MM.1S (cell line): ENCODE results near the gene CNOT2.
"Not testable (repeated sequence)": the region's sequence is repeated elsewhere in the genome, so short reads cannot be mapped to it uniquely, and the experiment has no call there.

Experiments used
- DNase-seq: peaks from one replicate; pipeline ENCODE4 v3.0.0-alpha.2; 2015
- H2AFZ ChIP-seq: fragments of 300-600 bp; sonication (generic); 2 replicates; pipeline ENCODE4 v1.6.0; 2016; ENCODE audit warnings: antibody characterized with exemption, low read length
- H3F3A ChIP-seq: fragments of 300-600 bp; sonication (generic); 2 replicates; pipeline ENCODE4 v1.6.1; 2016; ENCODE audit warnings: mild to moderate bottlenecking, antibody characterized with exemption, low read length, moderate library complexity, mixed read lengths; ENCODE audit not compliant: insufficient read depth
- H3K27ac ChIP-seq: fragments of 300-600 bp; sonication (generic); 2 replicates; pipeline ENCODE4 v1.5.1; 2016; ENCODE audit warnings: mild to moderate bottlenecking, low read length
- H3K27me3 ChIP-seq: fragments of 300-600 bp; sonication (generic); replicated peaks from 2 replicates; pipeline ENCODE4 v1.6.0; 2016; ENCODE audit warnings: low read length; ENCODE audit not compliant: insufficient read depth
- H3K36me3 ChIP-seq: fragments of 300-600 bp; sonication (generic); replicated peaks from 2 replicates; pipeline ENCODE4 v1.6.1; 2016; ENCODE audit warnings: mild to moderate bottlenecking, low read length, mixed read lengths; ENCODE audit not compliant: insufficient read depth
- H3K4me1 ChIP-seq: fragments of 300-600 bp; sonication (generic); 2 replicates; pipeline ENCODE4 v1.6.1; 2016; ENCODE audit warnings: low read length, mixed read lengths
- H3K4me2 ChIP-seq: fragments of 300-600 bp; sonication (generic); 2 replicates; pipeline ENCODE4 v1.6.0; 2016; ENCODE audit warnings: low read depth, low read length
- H3K4me3 ChIP-seq: fragments of 300-600 bp; sonication (generic); 2 replicates; pipeline ENCODE4 v1.5.1; 2016; ENCODE audit warnings: low read length, mixed read lengths
- H3K79me2 ChIP-seq: fragments of 300-600 bp; sonication (generic); 2 replicates; pipeline ENCODE4 v1.6.1; 2016; ENCODE audit warnings: mixed run types, low read length, mixed read lengths
- H3K9ac ChIP-seq: fragments of 300-600 bp; sonication (generic); 2 replicates; pipeline ENCODE4 v1.6.1; 2016; ENCODE audit warnings: low read length, mixed read lengths
- H3K9me2 ChIP-seq: fragments of 300-600 bp; sonication (generic); replicated peaks from 2 replicates; pipeline ENCODE4 v1.6.1; 2016; ENCODE audit warnings: mild to moderate bottlenecking, low read length, mixed read lengths; ENCODE audit not compliant: insufficient read depth
- H3K9me3 ChIP-seq: fragments of 300-600 bp; sonication (generic); replicated peaks from 2 replicates; pipeline ENCODE4 v1.6.1; 2016; ENCODE audit warnings: mild to moderate bottlenecking, low read length, mixed read lengths; ENCODE audit not compliant: insufficient read depth
- H4K20me1 ChIP-seq: fragments of 300-600 bp; sonication (generic); 2 replicates; pipeline ENCODE4 v1.6.1; 2016; ENCODE audit warnings: mild to moderate bottlenecking, low read length, moderate library complexity, mixed read lengths; ENCODE audit not compliant: insufficient read depth
- CTCF ChIP-seq: fragments of 300-600 bp; sonication (generic); IDR thresholded peaks from 2 replicates; pipeline ENCODE4 v1.5.1; 2016; ENCODE audit warnings: antibody characterized with exemption, low read length, mixed read lengths
- EZH2 ChIP-seq: fragments of 300-600 bp; sonication (generic); optimal IDR thresholded peaks from 2 replicates; pipeline ENCODE3; 2017; ENCODE audit warnings: low read depth, mild to moderate bottlenecking, antibody characterized with exemption, low read length, mixed read lengths
- EZH2phosphoT487 ChIP-seq: fragments of 300-600 bp; sonication (generic); IDR thresholded peaks from 2 replicates; pipeline ENCODE4 v1.6.1; 2018; ENCODE audit warnings: antibody characterized with exemption, low read length

The CNOT2 gene

GRCh38 chr12:70290116-70290515 is 46.9 kb downstream of the CNOT2 start:
- Histone ChIP-seq H2AFZ (no peak overlapping the region), H3K27ac (no peak overlapping the region), H3K79me2 (peaks cover 60% of the 10 kb centered on the region), H3K9ac (no peak overlapping the region), H3K4me2 (no peak overlapping the region), H4K20me1 (no peaks in the 10 kb centered on the region), H3K9me2 (no peaks in the 10 kb centered on the region), H3K36me3 (no peaks in the 10 kb centered on the region; the same call in 1 of the 2 replicates), H3F3A (no peaks in the 10 kb centered on the region), H3K4me3 (no peak overlapping the region), H3K4me1 (peaks cover 10% of the 10 kb centered on the region), H3K27me3 (no peaks in the 10 kb centered on the region), H3K9me3 (no peaks in the 10 kb centered on the region)
- no peak for DNase-seq
- TF ChIP-seq EZH2phosphoT487 (no peak), CTCF (no peak), EZH2 (no peak)

- Histone ChIP-seq H3K4me3 (no peak overlapping the region), H2AFZ (no peak overlapping the region), H3K9ac (no peak overlapping the region), H3K9me3 (no peaks in the 10 kb centered on the region), H4K20me1 (no peaks in the 10 kb centered on the region), H3K4me1 (peaks cover 10% of the 10 kb centered on the region), H3F3A (no peaks in the 10 kb centered on the region), H3K27ac (no peak overlapping the region), H3K4me2 (no peak overlapping the region), H3K36me3 (no peaks in the 10 kb centered on the region; the same call in 1 of the 2 replicates), H3K9me2 (no peaks in the 10 kb centered on the region), H3K79me2 (peaks cover 65% of the 10 kb centered on the region), H3K27me3 (no peaks in the 10 kb centered on the region)
- TF ChIP-seq EZH2 (no peak), CTCF (no peak), EZH2phosphoT487 (no peak)
- no peak for DNase-seq
Measured at GRCh38 chr12:70292017-70292776, 49.0 kb downstream of the CNOT2 start.

GRCh38 chr12:70304684-70305555 is 61.7 kb downstream of the CNOT2 start:
- H4K20me1 ChIP-seq, H3K9ac ChIP-seq, H3K27ac ChIP-seq, H2AFZ ChIP-seq, H3K9me2 ChIP-seq, H3K9me3 ChIP-seq, H3K36me3 ChIP-seq, H3F3A ChIP-seq, DNase-seq, H3K4me3 ChIP-seq, H3K4me1 ChIP-seq, H3K4me2 ChIP-seq, H3K27me3 ChIP-seq: not testable (repeated sequence)
- H3K79me2 ChIP-seq: peaks cover 23% of the 10 kb centered on the region
